ENCODE measurements around the gene MBTPS1.

The MBTPS1 gene

DNA sequence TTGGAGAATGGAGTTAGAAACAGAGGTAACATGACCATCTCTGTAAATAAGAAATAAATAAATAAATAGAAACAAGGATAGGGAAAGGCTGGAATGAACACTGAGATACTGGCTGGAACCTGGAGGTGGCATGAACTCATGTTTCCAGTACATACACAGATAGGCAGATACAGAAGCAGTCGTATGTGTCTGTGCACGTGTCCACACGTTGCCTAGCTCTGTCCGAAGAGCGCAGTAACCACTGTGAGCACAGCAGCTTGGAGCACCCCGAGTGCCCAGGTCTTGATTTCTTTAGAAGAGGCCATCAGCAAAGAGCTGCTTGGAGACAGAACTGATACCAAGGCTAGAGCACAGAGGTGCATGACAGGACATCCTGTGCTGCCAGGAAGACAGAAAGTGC, 37.1 kb downstream of the MBTPS1 start:
- TF ChIP-seq, protein P1, sequence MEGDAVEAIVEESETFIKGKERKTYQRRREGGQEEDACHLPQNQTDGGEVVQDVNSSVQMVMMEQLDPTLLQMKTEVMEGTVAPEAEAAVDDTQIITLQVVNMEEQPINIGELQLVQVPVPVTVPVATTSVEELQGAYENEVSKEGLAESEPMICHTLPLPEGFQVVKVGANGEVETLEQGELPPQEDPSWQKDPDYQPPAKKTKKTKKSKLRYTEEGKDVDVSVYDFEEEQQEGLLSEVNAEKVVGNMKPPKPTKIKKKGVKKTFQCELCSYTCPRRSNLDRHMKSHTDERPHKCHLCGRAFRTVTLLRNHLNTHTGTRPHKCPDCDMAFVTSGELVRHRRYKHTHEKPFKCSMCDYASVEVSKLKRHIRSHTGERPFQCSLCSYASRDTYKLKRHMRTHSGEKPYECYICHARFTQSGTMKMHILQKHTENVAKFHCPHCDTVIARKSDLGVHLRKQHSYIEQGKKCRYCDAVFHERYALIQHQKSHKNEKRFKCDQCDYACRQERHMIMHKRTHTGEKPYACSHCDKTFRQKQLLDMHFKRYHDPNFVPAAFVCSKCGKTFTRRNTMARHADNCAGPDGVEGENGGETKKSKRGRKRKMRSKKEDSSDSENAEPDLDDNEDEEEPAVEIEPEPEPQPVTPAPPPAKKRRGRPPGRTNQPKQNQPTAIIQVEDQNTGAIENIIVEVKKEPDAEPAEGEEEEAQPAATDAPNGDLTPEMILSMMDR (IDR thresholded peaks at IDR 0.05): no peak

DNA sequence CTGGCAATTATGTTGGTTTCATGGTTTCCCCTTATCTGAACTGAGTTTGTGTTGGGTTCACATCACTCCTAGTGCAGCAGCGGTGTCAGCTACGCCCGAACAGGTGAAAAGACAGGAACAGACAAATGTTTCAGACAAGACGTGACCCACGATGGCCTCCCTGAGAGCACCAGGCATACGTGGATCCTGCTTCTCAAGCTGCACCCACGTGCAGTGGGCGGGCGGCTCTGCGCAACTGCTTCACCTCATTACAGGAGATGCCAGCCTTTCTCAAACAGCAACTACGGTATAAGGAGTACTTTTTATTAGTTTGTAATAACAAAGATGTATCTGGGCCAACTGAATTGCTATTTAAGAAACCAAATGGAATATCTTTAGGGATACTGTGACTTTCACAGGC, 41.4 kb downstream of the MBTPS1 start:
- DNase-seq (ENCODE audit: low spot score): no peak
- TF ChIP-seq, protein P1 (IDR thresholded peaks at IDR 0.05): no peak
- no peak overlapping the region for H3K4me3 ChIP-seq
- no peak overlapping the region for H3K27ac ChIP-seq

More for the DNA sequence above, 37.1 kb downstream of the MBTPS1 start:
- Histone ChIP-seq H3K4me3 (no peak overlapping the region), H3K27ac (no peak overlapping the region)
- DNase-seq (ENCODE audit: low spot score): no peak

DNA sequence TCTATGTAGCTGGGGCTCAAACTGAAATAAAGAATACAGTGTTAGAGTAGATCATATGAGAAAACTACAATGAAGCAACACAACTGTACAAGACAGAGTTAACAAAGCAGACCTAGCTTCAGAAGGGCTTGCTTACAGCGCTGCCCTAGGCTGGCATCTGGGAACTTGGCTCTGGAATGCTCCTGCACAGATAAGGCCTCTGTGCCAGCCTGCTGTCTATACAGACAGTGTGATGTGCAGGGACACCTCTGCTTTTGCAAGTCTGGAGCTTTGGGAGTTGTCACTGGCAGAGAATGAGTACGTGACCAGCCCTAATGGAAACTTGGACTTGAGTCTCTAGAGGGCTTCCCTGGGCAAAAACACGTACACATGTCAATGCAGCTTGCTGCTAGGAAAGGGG, 42.0 kb downstream of the MBTPS1 start:
- H3K27ac ChIP-seq: no peak overlapping the region
- no peak for DNase-seq (ENCODE audit: low spot score)
- H3K4me3 ChIP-seq: no peak overlapping the region
- TF ChIP-seq, protein P1 (IDR thresholded peaks at IDR 0.05): no peak

- Histone ChIP-seq H3K4me3 (no peak overlapping the region), H3K27ac (no peak overlapping the region)
- TF ChIP-seq, protein P1 (IDR thresholded peaks at IDR 0.05): no peak
- DNase-seq (ENCODE audit: low spot score): no peak
These were observed 44.7 kb downstream of the MBTPS1 start for GRCh38 chr16:84072014-84072413.

DNA sequence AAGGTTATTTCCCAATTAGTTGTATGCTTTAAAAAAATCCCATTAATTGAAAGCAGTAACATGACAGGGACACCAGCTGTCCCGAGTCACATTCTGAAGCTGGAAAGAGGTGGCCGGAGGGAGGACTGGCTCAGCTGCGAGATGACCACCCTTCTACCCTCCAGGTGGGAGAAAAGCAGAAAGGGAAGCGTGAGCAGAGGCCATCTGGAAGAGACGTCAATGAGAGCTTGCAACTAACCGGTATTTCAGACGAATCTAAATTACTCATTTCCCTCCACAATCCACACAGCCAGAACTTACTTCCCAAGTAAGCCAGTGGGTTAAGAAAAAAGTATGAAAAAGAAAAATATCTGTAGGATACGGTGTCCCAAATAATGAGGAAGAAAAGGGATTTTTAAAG, 45.6 kb downstream of the MBTPS1 start:
- H3K27ac ChIP-seq: no peak overlapping the region
- TF ChIP-seq, protein P1 (IDR thresholded peaks at IDR 0.05): no peak
- H3K4me3 ChIP-seq: no peak overlapping the region
- DNase-seq (ENCODE audit: low spot score): no peak

GRCh38 chr16:84069540-84069939, 47.2 kb downstream of the MBTPS1 start:
- DNase-seq (ENCODE audit: low spot score): peak; percentile 46
- Histone ChIP-seq H3K27ac (no peak overlapping the region), H3K4me3 (no peak overlapping the region)
- TF ChIP-seq, protein P1 (IDR thresholded peaks at IDR 0.05): no peak

- H3K27ac ChIP-seq: no peak overlapping the region
- no peak overlapping the region for H3K4me3 ChIP-seq
- TF ChIP-seq, protein P1 (IDR thresholded peaks at IDR 0.05): no peak
- peak; percentile 56 for DNase-seq (ENCODE audit: low spot score)
These were observed 47.8 kb downstream of the MBTPS1 start for GRCh38 chr16:84068783-84069462.
